Lower leg skin (tissue), 4 donors: ENCODE measurements around the gene PRICKLE1. TPM values are rescaled to one million over a fixed set of nuclear protein-coding genes. Genes with fewer than 3 reads are reported as not detected.

ENCODE experiments used
- DNase-seq, 2 donors: peaks; one replicate each; pipeline ENCODE4 v3.0.0-alpha.2; 2019; ENCODE audit warnings: low spot score in 2 of 2
- H3K4me3 ChIP-seq: fragments of 200-600 bp; sonication (generic); 2 replicates; pipeline ENCODE4 v1.5.1; 2017; ENCODE audit warnings: mild to moderate bottlenecking, low read depth; ENCODE audit not compliant: poor library complexity, severe bottlenecking
- CTCF ChIP-seq, 3 donors: fragments of 450-650 bp; IDR thresholded peaks; one replicate each; pipeline ENCODE4 v1.5.1; 2016; ENCODE audit warnings: antibody characterized with exemption in 3 of 3, mild to moderate bottlenecking in 3 of 3, moderate library complexity in 2 of 3
- POLR2A ChIP-seq, 2 donors: fragments of 450-650 bp; IDR thresholded peaks; one replicate each; pipeline ENCODE4 v1.6.1; 2016 to 2017; ENCODE audit warnings: antibody characterized with exemption in 2 of 2, mild to moderate bottlenecking in 1 of 2, moderate library complexity in 1 of 2
- WGBS, 2 donors: methylation state at CpG; one replicate each; pipeline ENCODE4 v1.1.5; 2018; 5-methylcytosine and 5-hydroxymethylcytosine counted together
- intact Hi-C: fragments of 100-400 bp; cut with DNase I; formaldehyde crosslinking; loops from one replicate; pipeline ENCODE4 v1.15.0; 2023; ENCODE audit warnings: low total_unique reads
- total RNA-seq, 4 donors: library from RNA; depleted of rRNA; stranded (reverse); fragments of >200 nt; gene quantifications; one replicate each; pipeline ENCODE4 v1.1.0, GENCODE V29; 2016

Gene PRICKLE1
- total RNA-seq, 4 donors from 2014 or later, result 3.8 to 39.8 (median 14.4) TPM

- TF ChIP-seq CTCF (IDR thresholded peaks at IDR 0.05), result no peak
- no peak for TF ChIP-seq POLR2A (IDR thresholded peaks at IDR 0.05)
- no peak overlapping the region for H3K4me3 ChIP-seq
- WGBS, 2 donors, result 90 to 94% methylated on average over 2 of the region's 2 CpGs
- no peak for DNase-seq
- intact Hi-C loops, result no loop called here
These were observed 59.3 kb downstream of the PRICKLE1 start for GRCh38 chr12:42530284-42530683.

- no peak for DNase-seq
- WGBS, 2 donors, result 75 to 96% methylated on average over 1 of the region's 1 CpG
- no peak overlapping the region for H3K4me3 ChIP-seq
- TF ChIP-seq POLR2A (IDR thresholded peaks at IDR 0.05) (no peak), CTCF (IDR thresholded peaks at IDR 0.05) (no peak)
- intact Hi-C loops, result no loop called here
These were observed 64.1 kb downstream of the PRICKLE1 start for GRCh38 chr12:42525444-42525843.

GRCh38 chr12:42524716-42525115, 64.8 kb downstream of the PRICKLE1 start:
- WGBS, 2 donors, result 61 to 67% methylated on average over 5 of the region's 5 CpGs
- TF ChIP-seq CTCF (IDR thresholded peaks at IDR 0.05), result no peak
- TF ChIP-seq POLR2A (IDR thresholded peaks at IDR 0.05), result no peak

GRCh38 chr12:42516573-42516972, 73.0 kb downstream of the PRICKLE1 start:
- intact Hi-C loops, result no loop called here

More at GRCh38 chr12:42524716-42525115, 64.8 kb downstream of the PRICKLE1 start:
- intact Hi-C loops, result no loop called here
- no peak for DNase-seq
- no peak overlapping the region for H3K4me3 ChIP-seq

GRCh38 chr12:42511656-42512055, 77.9 kb downstream of the PRICKLE1 start:
- no peak for DNase-seq
- no peak overlapping the region for H3K4me3 ChIP-seq
- intact Hi-C loops, result no loop called here
- WGBS, 2 donors, result 82 to 86% methylated on average over 1 of the region's 1 CpG
- TF ChIP-seq POLR2A (IDR thresholded peaks at IDR 0.05), result no peak
- no peak for TF ChIP-seq CTCF (IDR thresholded peaks at IDR 0.05)

More at GRCh38 chr12:42516573-42516972, 73.0 kb downstream of the PRICKLE1 start:
- no peak overlapping the region for H3K4me3 ChIP-seq
- WGBS, 2 donors, result 28 to 61% methylated on average over 2 of the region's 2 CpGs
- TF ChIP-seq CTCF (IDR thresholded peaks at IDR 0.05), result no peak
- TF ChIP-seq POLR2A (IDR thresholded peaks at IDR 0.05), result no peak
- no peak for DNase-seq

GRCh38 chr12:42510823-42511222, 78.7 kb downstream of the PRICKLE1 start:
- intact Hi-C loops, result no loop called here
- H3K4me3 ChIP-seq, result no peak overlapping the region
- TF ChIP-seq CTCF (IDR thresholded peaks at IDR 0.05), result no peak
- TF ChIP-seq POLR2A (IDR thresholded peaks at IDR 0.05), result no peak
- DNase-seq, result no peak
